ENCODE measurements around the gene LRFN3.

DNA sequence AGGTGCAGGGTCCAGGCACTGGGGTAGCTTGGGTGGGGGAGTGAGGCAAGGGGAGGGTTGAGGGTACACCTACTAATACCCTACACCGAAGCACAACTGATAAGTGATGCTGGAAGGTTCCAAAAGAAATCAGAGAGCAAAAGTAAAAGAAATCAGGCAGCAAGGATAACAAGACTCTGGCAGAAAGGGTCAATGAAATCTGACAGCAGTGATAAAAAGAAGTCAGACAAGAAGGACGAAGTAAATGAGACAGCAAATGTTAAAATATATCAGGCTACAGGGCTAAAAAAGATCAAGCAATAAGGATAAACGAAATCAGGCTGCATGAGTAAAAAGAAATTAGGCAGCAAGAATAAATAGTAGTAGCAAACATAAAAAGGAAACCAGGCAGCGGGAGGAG is 4.7 kb downstream of the LRFN3 start:
- TF ChIP-seq POLR2A (IDR thresholded peaks at IDR 0.05) (no peak), EP300 (IDR thresholded peaks at IDR 0.05) (no peak)
- TF ChIP-seq, protein P1, sequence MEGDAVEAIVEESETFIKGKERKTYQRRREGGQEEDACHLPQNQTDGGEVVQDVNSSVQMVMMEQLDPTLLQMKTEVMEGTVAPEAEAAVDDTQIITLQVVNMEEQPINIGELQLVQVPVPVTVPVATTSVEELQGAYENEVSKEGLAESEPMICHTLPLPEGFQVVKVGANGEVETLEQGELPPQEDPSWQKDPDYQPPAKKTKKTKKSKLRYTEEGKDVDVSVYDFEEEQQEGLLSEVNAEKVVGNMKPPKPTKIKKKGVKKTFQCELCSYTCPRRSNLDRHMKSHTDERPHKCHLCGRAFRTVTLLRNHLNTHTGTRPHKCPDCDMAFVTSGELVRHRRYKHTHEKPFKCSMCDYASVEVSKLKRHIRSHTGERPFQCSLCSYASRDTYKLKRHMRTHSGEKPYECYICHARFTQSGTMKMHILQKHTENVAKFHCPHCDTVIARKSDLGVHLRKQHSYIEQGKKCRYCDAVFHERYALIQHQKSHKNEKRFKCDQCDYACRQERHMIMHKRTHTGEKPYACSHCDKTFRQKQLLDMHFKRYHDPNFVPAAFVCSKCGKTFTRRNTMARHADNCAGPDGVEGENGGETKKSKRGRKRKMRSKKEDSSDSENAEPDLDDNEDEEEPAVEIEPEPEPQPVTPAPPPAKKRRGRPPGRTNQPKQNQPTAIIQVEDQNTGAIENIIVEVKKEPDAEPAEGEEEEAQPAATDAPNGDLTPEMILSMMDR (IDR thresholded peaks at IDR 0.05): no peak
